Measurements from ENCODE around the gene RFTN1. TPM values are rescaled to one million over a fixed set of nuclear protein-coding genes. Genes with fewer than 3 reads are reported as not detected.

Gene RFTN1
- total and polyA plus RNA-seq, 2 of the 8 experiments (the other 6 are each of a cell fraction or from before 2014, with no cell fraction given), result 4.6 to 6.7 TPM

DNA sequence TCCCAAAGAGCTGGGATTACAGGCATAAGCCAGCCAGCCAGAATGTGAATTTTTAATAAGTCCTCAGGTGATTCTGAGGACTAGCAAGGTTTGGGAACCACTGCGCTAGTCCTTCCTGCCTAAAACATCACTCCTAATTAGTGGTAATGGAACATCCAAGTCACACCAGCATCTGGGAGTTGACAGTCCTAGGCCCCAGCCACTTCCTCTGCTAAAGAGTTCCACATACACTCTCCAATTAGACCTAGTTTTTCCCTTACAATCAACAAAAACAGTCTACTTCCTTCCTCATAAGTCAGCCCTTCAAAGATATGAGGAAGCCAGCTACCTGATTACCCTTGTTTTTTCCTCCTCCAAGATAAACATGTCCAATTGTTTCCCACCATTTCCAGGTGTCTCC is 170.4 kb downstream of the RFTN1 start:
- Histone ChIP-seq H3K4me3 (ENCODE audit: extremely low read depth in 1 of 4, insufficient read depth in 2 of 4, low read depth in 3 of 4, low read length in 4 of 4) (no peak overlapping the region), H3K27me3 (replicated peaks in 1 of 4; ENCODE audit: control insufficient read depth in 3 of 4, extremely low read depth in 1 of 4, insufficient read depth in 3 of 4, low read length in 3 of 4) (no peaks in the 10 kb centered on the region), H3K23me2 (ENCODE audit: low read depth, low read length) (no peaks in the 10 kb centered on the region), H2AFZ (ENCODE audit: low read length) (no peak overlapping the region), H2AK5ac (ENCODE audit: low read depth, low read length) (no peak overlapping the region), H3K9ac (replicated peaks in 1 of 4; ENCODE audit: extremely low read depth in 1 of 4, low read depth in 3 of 4, low read length in 3 of 4) (no peak overlapping the region), H3K79me1 (ENCODE audit: low read depth, low read length) (no peaks in the 10 kb centered on the region), H4K91ac (replicated peaks; ENCODE audit: insufficient read length, low read length) (no peak overlapping the region), H3K9me3 (ENCODE audit: insufficient read depth in 2 of 2, low read depth in 1 of 2, low read length in 1 of 2) (no peaks in the 10 kb centered on the region), H2BK5ac (ENCODE audit: low read depth, low read length) (no peak overlapping the region), H3K56ac (replicated peaks; ENCODE audit: insufficient read length, low read depth, low read length) (no peak overlapping the region), H3K79me2 (ENCODE audit: control insufficient read depth in 1 of 2, insufficient read depth in 2 of 2, low read length in 2 of 2) (no peaks in the 10 kb centered on the region), H2BK20ac (ENCODE audit: low read length) (no peak overlapping the region), H4K5ac (ENCODE audit: insufficient read length, low read depth, low read length) (no peak overlapping the region), H3K27ac (ENCODE audit: low read depth, low read length) (no peak overlapping the region), H2BK12ac (ENCODE audit: low read depth, low read length) (no peak overlapping the region), H3K4me1 (replicated peaks in 1 of 4; ENCODE audit: control insufficient read depth in 3 of 4, insufficient read depth in 4 of 4, low read length in 3 of 4) (0 out of 7 replicates have a peak, but pooled peaks cover 0 to 5% (median under 1%) of the 10 kb centered on the region in 4 experiments), H3K36me3 (ENCODE audit: control insufficient read depth in 2 of 4, insufficient read depth in 4 of 4, low read length in 3 of 4) (peaks cover 0 to 5% (median 0%) of the 10 kb centered on the region in 4 experiments; a peak in 2 of 8 replicates), H3K4me2 (ENCODE audit: insufficient read depth in 1 of 2, low read depth in 2 of 2, low read length in 2 of 2) (no peak overlapping the region), H2BK15ac (ENCODE audit: low read length) (no peak overlapping the region), H3K4ac (replicated peaks; ENCODE audit: insufficient read length, low read depth, low read length) (no peak overlapping the region), H3K18ac (ENCODE audit: extremely low read depth, low read length) (no peak overlapping the region), H4K8ac (ENCODE audit: extremely low read depth, insufficient read depth, low read length) (no peak overlapping the region), H2BK120ac (replicated peaks; ENCODE audit: low read depth, low read length) (no peak overlapping the region), H4K20me1 (replicated peaks in 1 of 2; ENCODE audit: control insufficient read depth in 1 of 2, insufficient read depth in 2 of 2, low read length in 2 of 2) (peaks cover 0 to 2% of the 10 kb centered on the region in 2 experiments), H3K23ac (ENCODE audit: insufficient read length) (no peak overlapping the region), H3K14ac (ENCODE audit: insufficient read length) (no peak overlapping the region)
- DNase-seq (ENCODE audit: low read depth in 1 of 2, low spot score in 2 of 2) (no peak), FAIRE-seq (no peak)
- POLR2A ChIA-PET (ENCODE audit: partially characterized antibody), result no interaction called here
- 100% methylated on average over 1 of the region's 1 CpG; no CpG with 5 or more reads in 1 of the 2 experiments for WGBS, 2 experiments (ENCODE audit: extremely low coverage in 1 of 2, insufficient coverage in 1 of 2, insufficient read length in 1 of 2, insufficient replicate concordance in 2 of 2, low coverage in 1 of 2, low lambda C conversion rate in 2 of 2, missing lambda C conversion rate in 1 of 2)
- CTCF ChIA-PET (ENCODE audit: partially characterized antibody), result interaction anchor here (0.7 to 1.2 kb wide), 3 partner anchors 20 to 29 kb away, joined by 3 read pairs; no protein-coding TSS in a partner anchor
- TF ChIP-seq POU5F1 (IDR thresholded peaks at IDR 0.05; ENCODE audit: low read depth, low read length) (no peak), EGR1 (IDR thresholded peaks at IDR 0.05; ENCODE audit: borderline replicate concordance, low read depth, low read length) (no peak), RFX5 (IDR thresholded peaks at IDR 0.05; ENCODE audit: borderline replicate concordance, low read depth, low read length) (no peak), TBP (IDR thresholded peaks at IDR 0.05; ENCODE audit: low read depth, low read length) (no peak), RXRA (IDR thresholded peaks at IDR 0.05; ENCODE audit: insufficient read depth, low read depth, low read length) (no peak), ASH2L (IDR thresholded peaks at IDR 0.05; ENCODE audit: low read length) (no peak), CEBPB (IDR thresholded peaks at IDR 0.05; ENCODE audit: low read depth, low read length) (no peak), RAD21 (IDR thresholded peaks at IDR 0.05 in 1 of 2, conservative IDR thresholded peaks at IDR 0.05 in 1 of 2; ENCODE audit: low read depth in 2 of 2, low read length in 2 of 2) (no peak), KDM1A (IDR thresholded peaks at IDR 0.05; ENCODE audit: borderline replicate concordance, low read length) (no peak), EP300 (IDR thresholded peaks at IDR 0.05; ENCODE audit: borderline replicate concordance in 1 of 2, low read depth in 2 of 2, low read length in 2 of 2) (no peak), KDM5A (IDR thresholded peaks at IDR 0.05; ENCODE audit: low read length) (no peak), SRF (IDR thresholded peaks at IDR 0.05; ENCODE audit: low read depth, low read length) (no peak)

Measured in H1 (cell line).